ENCODE data around the gene MARCHF11. TPM values are rescaled to one million over a fixed set of nuclear protein-coding genes. Genes with fewer than 3 reads are reported as not detected.

MARCHF11 gene
- total and polyA plus RNA-seq, 2 of the 4 experiments (the other 2 are of a cell fraction) = not detected

- no peak overlapping the region for H3K9ac ChIP-seq (ENCODE audit: low read depth, low read length)
- CTCF ChIA-PET = no interaction called here
- intact Hi-C loops (cut with micrococcal nuclease) (no loop called here), in situ Hi-C loops (cut with MboI; ENCODE audit: low sequenced_read_pairs) (no loop called here), dilution Hi-C loops (cut with HindIII; ENCODE audit: low sequenced_read_pairs, unreplicated experiment) (no loop called here)
- no peaks in the 10 kb centered on the region; the same call in none of the 2 replicates for H3K27me3 ChIP-seq (ENCODE audit: control insufficient read depth, insufficient read depth, low read length)
- no peak overlapping the region for H3K4me3 ChIP-seq (ENCODE audit: insufficient read depth, low read depth, low read length)
- no peak overlapping the region for H3K56ac ChIP-seq (ENCODE audit: extremely low read depth, insufficient read depth, low read length)
- no peaks in the 10 kb centered on the region for H3K4me1 ChIP-seq (ENCODE audit: control insufficient read depth, insufficient read depth, low read length)
- TF ChIP-seq MXI1 (IDR thresholded peaks at IDR 0.05; ENCODE audit: borderline replicate concordance, low read depth, low read length) (no peak), CEBPB (IDR thresholded peaks at IDR 0.05; ENCODE audit: low read depth, low read length) (no peak)
- no peak overlapping the region for H2AFZ ChIP-seq (replicated peaks; ENCODE audit: low read length, poor library complexity)
- no CpG with 5 or more reads among the region's 9 CpGs for WGBS, 2 experiments (ENCODE audit: extremely low coverage in 2 of 2, insufficient read length in 1 of 2)
- no peak for ATAC-seq (ENCODE audit: low read depth)
- BruUV-seq (replicated peaks) = no TSS peak
- no peak overlapping the region for H2BK120ac ChIP-seq (ENCODE audit: low read depth, low read length)
- POLR2A ChIA-PET (ENCODE audit: unreplicated experiment) = no interaction called here
- H3K9me1 ChIP-seq (ENCODE audit: insufficient read depth, low read length) = no peaks in the 10 kb centered on the region
- H4K5ac ChIP-seq (ENCODE audit: low read depth, low read length) = no peak overlapping the region
- H3K18ac ChIP-seq (ENCODE audit: low read depth, low read length) = no peak overlapping the region
- no peak for DNase-seq
- no peaks in the 10 kb centered on the region for H3K79me1 ChIP-seq (ENCODE audit: low read depth in 1 of 2, low read length in 2 of 2)
- H3K23ac ChIP-seq (ENCODE audit: low read depth, low read length) = no peak overlapping the region
- no peaks in the 10 kb centered on the region for H4K20me1 ChIP-seq (ENCODE audit: insufficient read depth, low read length)
- H2AK9ac ChIP-seq (replicated peaks; ENCODE audit: low read depth, low read length, poor library complexity) = no peak overlapping the region
- H3K27ac ChIP-seq (ENCODE audit: insufficient read depth, low read length) = no peak overlapping the region
- no peak overlapping the region for H2BK15ac ChIP-seq (ENCODE audit: low read depth, low read length)
- H2BK5ac ChIP-seq (ENCODE audit: low read depth, low read length, poor library complexity, severe bottlenecking) = no peak overlapping the region
- no peak overlapping the region for H3K4ac ChIP-seq (ENCODE audit: low read depth, low read length)
- no peak overlapping the region for H3K4me2 ChIP-seq (ENCODE audit: low read depth, low read length)
- H2BK20ac ChIP-seq (ENCODE audit: low read depth, low read length) = no peak overlapping the region
- no peak overlapping the region for H4K8ac ChIP-seq (ENCODE audit: low read depth in 2 of 2, low read length in 2 of 2)
- no peak overlapping the region for H4K91ac ChIP-seq (ENCODE audit: insufficient read depth, low read depth, low read length)
- H3K9me3 ChIP-seq (ENCODE audit: control insufficient read depth, insufficient read depth, low read length) = no peaks in the 10 kb centered on the region
- H3K36me3 ChIP-seq (ENCODE audit: control insufficient read depth, insufficient read depth, low read length) = no peaks in the 10 kb centered on the region
- no peak overlapping the region for H2AK5ac ChIP-seq (ENCODE audit: low read depth, low read length)
- no peak overlapping the region for H3K14ac ChIP-seq (replicated peaks; ENCODE audit: low read depth, low read length)
Observed at GRCh38 chr5:16064135-16064893, 115.3 kb downstream of the MARCHF11 start.
